Measurements from ENCODE around the gene ZNF32.
A peak's percentile ranks its signal among the peaks of the same experiment; 100 is the strongest.
"Not testable (repeated sequence)": the region's sequence is repeated elsewhere in the genome, so short reads cannot be mapped to it uniquely, and the experiment has no call there.

Gene ZNF32

GRCh38 chr10:43610636-43611035 lies 38.0 kb downstream of the ZNF32 start:
- in situ Hi-C loops (cut with MboI; ENCODE audit: low pct_unique_long_range_greater_than_20kb, low sequenced_read_pairs, unreplicated experiment), result no loop called here
- TF ChIP-seq CTCF (IDR thresholded peaks at IDR 0.05; ENCODE audit: extremely low read depth, insufficient read depth, missing control alignments), result no peak
- DNase-seq (ENCODE audit: low spot score), result no peak

GRCh38 chr10:43607199-43607573 lies 41.5 kb downstream of the ZNF32 start:
- in situ Hi-C loops (cut with MboI; ENCODE audit: low pct_unique_long_range_greater_than_20kb, low sequenced_read_pairs, unreplicated experiment), result no loop called here
- no peak for DNase-seq (ENCODE audit: low spot score)
- TF ChIP-seq CTCF (IDR thresholded peaks at IDR 0.05; ENCODE audit: extremely low read depth, insufficient read depth, missing control alignments), result no peak

- DNase-seq (ENCODE audit: low spot score), result peak; percentile 86
- in situ Hi-C loops (cut with MboI; ENCODE audit: low pct_unique_long_range_greater_than_20kb, low sequenced_read_pairs, unreplicated experiment), result no loop called here
- no peak for TF ChIP-seq CTCF (IDR thresholded peaks at IDR 0.05; ENCODE audit: extremely low read depth, insufficient read depth, missing control alignments)
These were observed 42.1 kb downstream of the ZNF32 start, which contains the start of gene ZNF485 for GRCh38 chr10:43606323-43607198. ZNF485 (plus strand) TSS chr10:43606438; CDS start chr10:43607051, 613 bp downstream.

GRCh38 chr10:43605850-43606322 lies 42.8 kb downstream of the ZNF32 start:
- DNase-seq (ENCODE audit: low spot score), result no peak
- no peak for TF ChIP-seq CTCF (IDR thresholded peaks at IDR 0.05; ENCODE audit: extremely low read depth, insufficient read depth, missing control alignments)
- in situ Hi-C loops (cut with MboI; ENCODE audit: low pct_unique_long_range_greater_than_20kb, low sequenced_read_pairs, unreplicated experiment), result no loop called here

GRCh38 chr10:43601576-43601975 lies 47.1 kb downstream of the ZNF32 start:
- in situ Hi-C loops (cut with MboI; ENCODE audit: low pct_unique_long_range_greater_than_20kb, low sequenced_read_pairs, unreplicated experiment); DNase-seq (ENCODE audit: low spot score): not testable (repeated sequence)

- in situ Hi-C loops (cut with MboI; ENCODE audit: low pct_unique_long_range_greater_than_20kb, low sequenced_read_pairs, unreplicated experiment), result no loop called here
- no peak for DNase-seq (ENCODE audit: low spot score)
- TF ChIP-seq CTCF (IDR thresholded peaks at IDR 0.05; ENCODE audit: extremely low read depth, insufficient read depth, missing control alignments), result no peak
These were observed 49.3 kb downstream of the ZNF32 start for GRCh38 chr10:43599333-43599732.

- no peak for DNase-seq (ENCODE audit: low spot score)
- in situ Hi-C loops (cut with MboI; ENCODE audit: low pct_unique_long_range_greater_than_20kb, low sequenced_read_pairs, unreplicated experiment), result no loop called here
- no peak for TF ChIP-seq CTCF (IDR thresholded peaks at IDR 0.05; ENCODE audit: extremely low read depth, insufficient read depth, missing control alignments)
These were observed 50.2 kb downstream of the ZNF32 start for GRCh38 chr10:43598446-43598845.
